DMS79 (cell line): Measurements from ENCODE around the gene METTL16.
"Not testable (repeated sequence)": the region's sequence is repeated elsewhere in the genome, so short reads cannot be mapped to it uniquely, and the experiment has no call there.

Source experiments
- DNase-seq: peaks from one replicate; lab custom pipeline; 2025; lab: John Stamatoyannopoulos, UW

Gene METTL16

DNA sequence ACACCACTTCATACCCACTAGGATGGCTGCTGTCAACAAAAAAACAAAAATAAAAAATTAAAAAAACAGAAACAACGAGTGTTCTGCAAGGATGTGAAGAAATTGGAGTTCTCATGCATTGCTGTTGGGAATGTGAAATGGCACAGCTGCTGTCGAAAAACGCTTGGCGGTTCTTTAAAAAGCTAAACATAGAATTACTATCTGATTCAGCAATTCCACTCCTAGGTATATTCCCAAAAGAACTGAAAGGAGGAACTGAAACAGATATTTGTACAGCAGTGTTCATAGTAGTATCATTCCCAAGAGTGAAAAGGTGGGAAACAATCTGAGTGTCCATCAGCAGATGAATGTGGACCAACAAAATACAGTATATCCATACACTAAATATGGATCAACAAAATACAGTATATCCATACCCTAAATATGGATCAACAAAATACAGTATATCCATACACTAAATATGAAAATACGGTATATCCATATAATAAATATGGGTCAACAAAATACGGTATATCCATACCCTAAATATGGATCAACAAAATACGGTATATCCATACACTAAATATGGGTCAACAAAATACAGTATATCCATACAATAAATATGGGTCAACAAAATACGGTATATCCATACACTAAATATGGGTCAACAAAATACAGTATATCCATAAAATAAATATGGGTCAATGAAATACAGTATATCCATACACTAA lies 8.7 kb downstream of the METTL16 start:
- no peak for DNase-seq

DNA sequence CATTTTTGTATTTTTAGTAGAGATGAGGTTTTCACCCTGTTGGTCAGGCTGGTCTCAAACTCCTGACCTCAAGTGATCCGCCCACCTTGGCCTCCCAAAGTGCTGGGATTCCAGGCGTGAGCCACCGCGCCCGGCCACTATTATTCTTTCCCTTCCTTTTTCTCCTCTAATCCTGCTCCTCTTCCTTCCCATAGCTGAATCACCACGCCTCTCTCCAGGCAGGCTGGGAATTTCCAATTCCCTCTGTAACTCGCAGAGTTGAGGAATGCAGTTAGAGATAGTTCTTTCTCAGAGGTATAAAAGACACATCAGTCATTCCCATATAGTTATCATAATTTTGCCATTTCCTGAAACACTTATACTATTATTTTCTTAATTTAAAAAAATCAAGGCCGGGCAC lies 11.2 kb downstream of the METTL16 start:
- DNase-seq: no peak

DNA sequence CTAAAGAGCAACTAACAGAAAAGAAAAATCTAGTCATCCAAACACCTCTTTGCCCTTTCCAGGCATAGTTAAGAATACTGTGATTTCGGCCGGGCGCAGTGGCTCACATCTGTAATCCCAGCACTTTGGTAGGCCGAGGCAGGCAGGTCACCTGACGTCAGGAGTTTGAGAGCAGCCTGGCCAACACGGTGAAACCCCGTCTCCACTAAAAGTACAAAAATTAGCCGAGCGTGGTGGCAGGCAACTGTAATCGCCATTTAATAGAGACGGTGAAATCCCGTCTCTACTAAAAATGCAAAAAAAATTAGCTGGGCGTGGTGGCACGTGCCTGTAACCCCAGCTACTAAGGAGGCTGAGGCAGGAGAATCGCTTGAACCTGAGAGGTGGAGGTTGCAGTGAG lies 22.4 kb downstream of the METTL16 start:
- DNase-seq: not testable (repeated sequence)

DNA sequence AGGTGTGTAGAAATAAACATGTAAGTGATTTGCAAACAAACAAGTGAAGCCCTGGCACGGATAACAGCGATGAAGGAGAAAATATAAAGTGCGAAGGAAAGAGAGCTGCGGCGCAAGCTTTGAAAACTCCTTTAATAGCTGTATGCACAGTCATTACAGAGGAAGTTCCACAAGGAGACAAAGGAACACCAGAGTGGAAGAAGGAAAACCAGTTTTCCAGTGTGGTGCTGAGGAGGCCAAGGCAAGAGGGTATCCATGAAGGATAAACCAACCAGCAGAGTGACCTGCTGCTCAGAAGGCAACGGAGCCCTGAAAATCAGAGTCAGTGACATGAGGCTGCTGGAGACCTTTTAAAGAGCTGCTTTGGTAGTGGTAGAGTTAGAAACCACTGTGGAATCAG lies 24.4 kb downstream of the METTL16 start:
- no peak for DNase-seq

DNA sequence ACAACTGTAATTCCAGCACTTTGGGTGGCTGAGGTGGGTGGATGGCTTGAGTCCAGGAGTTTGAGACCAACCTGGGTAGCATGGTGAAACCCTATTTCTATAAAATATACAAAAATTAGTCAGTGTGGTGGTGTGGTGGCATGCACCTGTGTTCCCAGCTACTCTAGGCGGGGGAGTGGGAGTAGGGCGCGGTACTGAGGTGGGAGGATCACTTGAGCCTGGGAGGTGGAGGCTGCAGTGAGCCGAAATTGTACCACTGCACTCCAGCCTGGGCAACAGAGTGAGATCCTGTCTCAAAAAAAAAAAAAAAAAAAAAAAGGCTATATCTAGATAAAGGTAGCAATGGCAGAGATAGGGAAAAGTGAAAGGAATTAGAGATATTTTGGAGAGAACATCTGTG lies 25.0 kb downstream of the METTL16 start:
- DNase-seq: not testable (repeated sequence)

DNA sequence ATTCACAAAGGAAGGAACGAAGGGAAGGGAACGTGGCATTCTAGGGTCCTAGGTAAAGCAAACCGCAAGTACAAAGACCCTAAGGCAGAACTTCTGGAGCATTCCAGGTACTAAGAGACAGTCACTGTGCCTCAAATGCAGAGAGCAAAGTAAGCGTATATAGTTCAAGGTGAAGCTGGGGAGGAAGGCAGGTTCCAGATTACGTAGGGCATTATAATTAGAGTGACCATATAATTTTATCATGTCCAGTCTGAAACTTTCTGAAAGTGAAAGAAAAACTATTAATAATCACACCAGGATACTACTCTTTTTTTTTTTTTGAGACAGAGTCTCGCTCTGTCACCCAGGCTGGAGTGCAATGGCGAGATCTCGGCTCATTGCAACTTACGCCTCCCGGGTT lies 25.7 kb downstream of the METTL16 start:
- no peak for DNase-seq

DNA sequence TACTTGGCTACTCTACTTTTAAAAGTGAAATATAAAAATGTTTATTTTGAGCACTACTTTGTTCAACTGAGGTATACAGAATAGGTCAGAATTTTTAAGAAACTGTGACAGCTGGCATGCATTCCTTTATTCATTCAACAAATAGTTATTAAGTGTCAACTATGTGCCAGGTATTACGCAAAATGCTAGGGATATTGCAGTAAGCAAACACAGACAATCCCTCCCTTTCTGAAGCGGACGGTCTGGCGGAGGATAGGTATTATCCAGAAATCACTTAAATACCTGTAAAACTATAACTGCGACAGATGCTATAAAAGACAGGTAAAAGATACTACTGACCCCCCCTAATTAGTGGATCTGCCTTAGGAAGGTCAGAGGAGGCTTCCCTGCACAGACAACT lies 26.1 kb downstream of the METTL16 start:
- DNase-seq: no peak

DNA sequence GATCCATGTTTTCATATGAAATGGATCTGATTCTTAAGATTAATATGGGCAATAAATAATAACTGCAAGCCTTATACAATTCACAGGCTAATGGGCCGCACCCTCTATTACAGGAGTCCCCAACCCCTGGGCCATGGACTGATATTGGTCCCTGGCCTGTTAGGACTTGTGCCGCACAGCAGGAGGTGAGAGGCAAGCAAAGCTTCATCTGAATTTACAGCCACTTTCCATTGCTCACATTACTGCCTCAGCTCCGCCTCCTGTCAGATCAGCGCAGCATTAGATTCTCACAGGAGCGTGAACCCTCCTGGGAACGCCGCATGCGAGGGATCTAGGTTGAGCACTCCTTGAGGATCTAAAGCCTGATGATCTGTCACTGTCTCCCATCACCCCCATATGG lies 26.8 kb downstream of the METTL16 start:
- peak; percentile 98 for DNase-seq

DNA sequence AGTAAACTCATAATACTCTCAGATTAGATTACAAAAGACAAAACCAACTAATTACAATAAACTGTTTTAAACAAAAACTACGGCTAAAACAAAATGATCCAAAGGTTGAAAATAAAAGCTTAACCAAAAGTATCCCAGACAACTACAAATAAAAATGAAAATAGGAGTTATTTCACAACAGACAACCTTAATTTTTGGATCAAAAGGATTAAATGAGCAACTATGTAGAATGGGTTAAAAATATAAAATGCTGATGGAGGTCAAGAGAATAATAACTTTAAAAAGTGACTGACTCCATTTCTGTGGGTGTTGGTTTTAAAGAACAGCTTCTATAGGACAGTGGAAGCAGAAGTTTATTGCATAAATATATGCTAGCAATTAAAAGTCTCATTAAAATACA lies 28.6 kb downstream of the METTL16 start:
- DNase-seq: no peak

DNA sequence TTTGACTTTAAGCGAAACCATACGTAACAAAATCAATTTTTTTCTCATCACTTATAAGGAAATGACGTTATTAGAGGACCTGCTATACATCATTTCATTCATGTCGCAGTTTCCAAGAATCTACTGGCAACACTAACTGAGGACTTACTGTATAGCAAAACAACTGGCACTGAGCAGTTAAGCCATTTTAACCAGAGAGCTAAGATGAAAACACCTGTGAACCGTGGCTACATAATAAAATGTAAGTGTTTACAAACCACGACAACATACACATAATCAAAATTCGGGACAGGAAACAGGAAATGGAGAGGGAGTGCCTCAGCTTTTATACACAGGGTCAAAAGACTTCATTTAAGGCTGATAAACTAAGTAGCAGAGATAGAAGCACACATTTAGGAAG lies 29.5 kb downstream of the METTL16 start:
- peak; percentile 14 for DNase-seq

DNA sequence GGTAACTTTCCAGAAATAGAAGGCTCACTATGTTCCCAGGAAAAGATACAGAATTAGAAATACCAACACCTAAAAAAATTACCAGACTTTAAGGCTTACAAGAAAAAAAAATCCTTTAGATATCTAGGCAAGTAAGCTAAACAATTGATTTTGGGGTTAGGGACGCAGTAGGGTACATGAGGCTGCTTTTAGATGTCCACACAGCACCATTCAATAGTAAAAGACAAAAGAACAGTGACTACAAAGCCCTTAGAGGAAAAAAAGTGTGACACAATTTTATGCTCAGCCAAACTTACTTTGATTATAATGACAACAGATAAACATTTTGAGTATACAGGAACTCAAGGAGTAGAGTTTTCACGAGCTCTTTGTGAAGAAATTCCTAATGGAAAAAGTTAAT lies 29.9 kb downstream of the METTL16 start:
- DNase-seq: no peak

DNA sequence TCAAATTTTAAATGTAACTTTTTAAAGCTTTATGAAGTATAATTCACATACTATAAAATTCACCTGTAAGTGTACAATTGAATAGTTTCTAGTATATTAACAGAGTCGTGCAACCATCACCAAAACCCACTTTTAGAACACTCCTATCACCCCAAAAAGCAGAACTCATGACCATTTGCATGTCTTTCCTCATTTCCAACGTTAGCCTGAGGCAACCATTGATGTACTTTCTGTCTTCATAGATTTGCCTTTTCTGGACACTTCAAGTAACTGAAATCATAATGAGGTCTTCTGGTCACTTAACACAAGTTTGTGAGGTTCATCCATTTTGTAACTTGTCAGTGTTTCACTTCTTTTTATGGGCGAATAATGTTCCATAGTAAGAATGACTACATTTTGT lies 33.2 kb downstream of the METTL16 start:
- DNase-seq: no peak

DNA sequence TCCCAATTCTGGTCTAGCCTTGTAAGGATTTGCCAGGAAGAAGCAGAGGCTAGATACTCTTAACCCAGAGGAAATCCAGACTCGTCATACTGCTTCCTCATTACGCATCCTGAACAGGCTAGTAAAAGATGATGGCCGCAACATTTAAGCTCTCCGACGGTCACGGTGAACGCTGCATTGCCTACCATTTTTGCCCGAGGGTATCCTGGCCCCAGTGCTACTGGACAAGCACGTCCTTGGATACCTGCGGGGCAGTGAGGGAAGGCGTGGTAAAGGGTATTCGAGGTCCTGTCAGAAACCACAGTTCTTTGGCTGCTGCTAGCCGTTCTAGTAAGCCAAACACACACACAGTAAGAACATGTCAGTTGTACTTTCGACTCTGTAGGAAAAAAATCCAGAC lies 36.6 kb downstream of the METTL16 start:
- no peak for DNase-seq

DNA sequence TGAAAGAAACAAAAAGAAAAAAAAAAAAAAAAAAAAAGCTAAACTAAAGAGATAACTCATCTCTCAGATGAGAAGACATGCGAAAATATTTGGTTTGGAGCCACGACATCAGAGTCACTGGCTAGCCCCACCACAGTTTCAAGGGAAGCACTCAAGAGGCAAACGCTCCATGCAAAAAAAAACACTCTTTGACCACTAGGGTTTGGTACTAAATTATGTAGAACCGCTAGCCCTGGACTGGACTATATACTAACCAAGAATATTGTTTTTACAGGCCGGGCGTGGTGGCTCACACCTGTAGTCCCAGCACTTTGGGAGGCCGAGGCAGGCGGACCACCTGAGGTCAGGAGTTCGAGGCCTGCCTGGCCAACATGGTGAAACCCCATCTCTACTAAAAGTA lies 37.3 kb downstream of the METTL16 start:
- DNase-seq: no peak

DNA sequence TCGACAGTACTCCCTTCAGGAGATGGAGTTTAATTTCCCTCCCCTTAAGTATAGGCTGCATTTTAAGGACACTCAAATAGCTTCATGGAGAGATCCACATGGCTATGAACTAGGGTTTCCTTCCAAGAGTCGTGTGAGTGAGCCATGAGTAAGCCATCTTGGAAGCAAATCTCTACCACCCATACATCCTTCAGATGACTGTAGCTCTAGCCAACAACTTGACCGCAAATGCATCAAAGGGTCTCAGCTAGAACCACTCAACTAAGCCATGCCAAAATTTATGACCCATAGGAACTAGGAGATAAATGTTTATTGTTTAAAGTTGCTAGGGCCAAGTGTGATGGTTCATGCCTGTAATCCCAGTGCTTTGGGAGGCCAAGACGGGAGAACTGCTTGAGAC lies 43.4 kb downstream of the METTL16 start:
- DNase-seq: peak; percentile 18

DNA sequence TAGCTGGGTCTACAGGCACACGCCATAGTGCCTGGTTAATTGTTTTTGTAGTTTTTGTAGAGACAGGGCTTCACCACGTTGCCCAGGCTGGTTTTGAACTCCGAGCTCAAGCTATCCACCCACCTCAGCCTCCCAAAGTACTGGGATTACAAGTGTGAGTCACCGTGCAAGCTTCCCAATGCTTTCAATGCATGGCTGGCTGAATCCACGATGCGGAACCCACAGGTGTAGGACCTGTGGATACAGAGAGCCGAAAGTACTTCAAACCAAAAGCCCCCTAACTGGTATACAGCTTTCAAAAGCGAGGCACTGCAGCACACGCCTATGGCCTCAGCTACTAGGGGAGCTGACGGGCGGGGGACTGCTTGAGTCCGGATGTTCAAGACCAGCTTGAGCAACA lies 44.8 kb downstream of the METTL16 start:
- no peak for DNase-seq

DNA sequence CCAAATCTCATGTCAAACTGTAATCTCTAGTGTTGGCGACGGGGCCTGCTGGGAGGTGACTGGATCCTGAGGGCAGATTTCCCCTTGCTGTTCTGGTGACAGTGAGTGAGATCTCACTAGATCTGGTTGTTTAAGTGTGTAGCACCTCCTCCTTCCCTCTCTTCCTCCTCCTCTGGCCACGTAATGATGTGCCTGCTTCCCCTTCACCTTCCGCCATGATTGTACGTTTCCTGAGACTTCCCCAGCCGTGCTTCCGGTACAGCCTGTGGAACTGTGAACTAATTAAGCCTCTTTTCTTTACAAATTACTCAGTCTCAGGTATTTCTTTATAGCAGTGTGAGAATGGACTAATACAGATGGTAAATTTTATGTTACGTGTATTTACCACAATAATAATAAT lies 49.2 kb downstream of the METTL16 start:
- no peak for DNase-seq

DNA sequence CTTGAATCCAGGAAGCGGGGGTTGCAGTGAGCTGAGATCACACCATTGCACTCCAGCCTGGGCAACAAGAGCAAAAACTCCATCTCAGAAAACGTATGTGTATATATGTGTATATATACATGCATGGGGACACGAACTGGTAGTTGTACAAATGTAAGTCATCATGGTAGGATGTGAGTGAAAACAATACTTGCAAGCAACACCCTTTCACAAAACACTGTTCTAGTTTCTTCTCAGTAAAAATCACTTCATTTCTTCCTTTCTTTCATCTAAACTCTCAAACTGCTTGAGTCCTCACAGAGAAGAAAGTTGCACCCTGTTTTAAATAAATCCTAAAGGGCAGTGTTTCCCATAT lies 51.8 kb downstream of the METTL16 start:
- DNase-seq: no peak

DNA sequence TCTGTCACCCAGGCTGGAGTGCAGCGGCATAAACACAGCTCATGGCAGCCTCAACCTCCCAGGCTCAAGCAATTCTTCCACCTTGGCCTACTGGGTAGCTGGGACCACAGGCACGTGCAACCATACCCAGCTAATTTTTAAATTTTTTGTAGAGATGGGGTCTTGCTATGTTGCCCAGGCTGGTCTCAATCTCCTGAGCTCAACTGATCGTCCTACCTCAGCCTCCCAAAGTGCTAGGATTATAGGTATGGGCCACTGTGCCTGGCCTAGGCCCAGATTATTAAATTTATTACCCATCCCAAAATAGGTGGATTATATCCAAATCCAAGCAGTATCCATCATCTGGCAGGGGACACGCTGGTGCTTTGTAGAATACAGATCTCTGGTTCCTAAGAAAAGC lies 53.8 kb downstream of the METTL16 start:
- DNase-seq: no peak

DNA sequence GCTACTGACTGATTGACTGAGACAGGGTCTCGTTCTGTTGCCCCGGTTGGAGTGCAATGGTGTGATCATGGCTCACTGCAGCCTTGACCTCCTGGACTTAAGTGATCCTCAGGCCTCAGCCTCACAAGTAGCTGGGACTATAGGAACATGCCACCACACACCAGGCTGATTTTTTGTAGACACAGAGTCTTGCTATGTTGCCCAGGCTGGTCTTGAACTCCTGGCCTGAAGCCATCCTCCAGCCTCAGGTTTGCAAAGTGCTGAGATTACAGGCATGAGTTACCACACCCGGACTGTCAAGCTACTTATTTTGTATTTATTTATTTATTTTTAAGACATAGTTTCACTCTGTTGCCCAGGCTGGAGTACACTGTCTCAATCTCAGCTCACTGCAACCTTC lies 55.2 kb downstream of the METTL16 start:
- DNase-seq: no peak

DNA sequence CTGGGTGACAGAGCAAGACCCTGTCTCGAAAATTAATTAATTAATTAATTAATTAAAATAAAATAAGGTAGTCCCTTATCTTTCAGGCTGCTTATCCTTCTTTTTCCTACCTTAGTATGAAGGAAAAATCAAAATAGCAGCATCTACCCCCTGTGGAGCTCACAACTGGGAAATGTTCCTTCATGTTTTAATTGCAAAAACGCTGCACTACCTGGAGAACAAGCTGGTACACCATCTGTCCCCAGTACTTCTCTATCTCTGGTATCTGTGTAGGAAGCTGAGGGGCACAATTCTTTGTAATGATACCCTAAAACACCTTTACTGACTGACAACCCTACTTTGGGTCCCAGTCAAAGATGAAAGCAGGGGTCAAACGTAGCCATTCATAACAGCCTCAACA lies 55.7 kb downstream of the METTL16 start:
- no peak for DNase-seq

DNA sequence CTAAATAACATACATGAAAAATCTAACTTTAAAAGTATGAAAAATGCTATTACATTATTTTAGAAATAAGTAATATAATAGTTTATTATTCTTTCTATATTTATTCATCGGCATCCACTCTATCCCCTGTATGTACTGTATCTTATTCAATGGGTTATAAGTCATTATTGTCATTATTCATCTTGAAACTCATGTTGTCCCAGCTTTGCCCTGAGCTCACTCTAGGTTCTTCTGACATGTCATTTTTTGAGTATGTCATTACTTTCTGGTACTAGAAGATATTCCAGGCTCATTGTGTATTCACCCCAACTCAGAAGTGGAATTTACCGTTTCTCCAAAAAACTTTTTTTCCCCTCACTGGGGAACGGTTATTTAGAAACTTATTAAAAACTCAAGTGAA lies 57.8 kb downstream of the METTL16 start:
- DNase-seq: no peak

DNA sequence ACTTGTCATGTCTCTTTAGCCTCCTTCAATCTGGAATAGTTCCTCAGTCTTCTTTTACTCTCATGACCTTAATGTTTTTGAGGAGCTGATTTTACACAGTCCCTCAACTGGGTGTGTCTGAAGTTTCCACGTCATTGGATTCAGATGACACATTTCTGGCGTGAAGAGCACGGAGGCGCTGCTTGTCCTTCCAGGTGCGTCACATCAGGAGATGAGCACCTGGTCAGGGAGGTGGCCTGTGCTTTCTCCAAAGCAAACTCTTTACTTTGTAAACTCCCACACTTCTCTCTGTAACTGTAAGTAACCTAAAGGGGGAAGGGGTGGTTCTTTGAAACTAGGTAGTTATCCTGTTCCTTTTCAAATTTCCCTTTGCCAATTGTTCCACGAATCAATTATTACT lies 58.4 kb downstream of the METTL16 start:
- no peak for DNase-seq

DNA sequence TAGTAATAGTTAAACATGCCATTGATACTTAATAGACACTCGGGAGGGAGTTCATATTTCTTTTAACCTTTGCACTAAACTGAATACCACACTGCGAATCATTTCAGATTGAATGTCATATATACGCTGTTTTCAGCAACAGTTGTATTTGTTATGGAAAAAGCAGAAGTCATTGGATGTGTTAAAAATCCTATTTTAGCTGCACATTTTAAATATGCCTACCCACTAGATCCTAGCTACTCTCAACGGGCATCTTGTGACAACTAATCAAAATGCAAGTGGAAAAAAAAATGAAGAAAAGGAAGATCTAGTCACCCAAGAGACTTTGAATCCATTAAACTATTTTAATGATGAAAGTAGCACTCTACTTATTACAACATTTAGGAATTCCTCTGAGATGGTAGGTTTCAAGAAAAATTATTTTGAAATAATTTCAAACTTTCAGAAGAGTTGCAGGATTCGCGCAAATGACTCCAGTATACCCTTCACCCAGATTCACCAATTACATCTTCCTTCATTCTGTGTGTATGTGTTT lies 59.4 kb downstream of the METTL16 start:
- DNase-seq: no peak
